GM19328 (cell line): ENCODE measurements around the gene TSHR.
"Not testable (repeated sequence)": the region's sequence is repeated elsewhere in the genome, so short reads cannot be mapped to it uniquely, and the experiment has no call there.

Experiments
- ATAC-seq: cut with Tn5 transposase; IDR thresholded peaks from one replicate; pipeline ENCODE4 v1.9.1; 2021; ENCODE audit warnings: mild to moderate bottlenecking, moderate library complexity; ENCODE audit not compliant: unreplicated experiment

Gene TSHR

DNA sequence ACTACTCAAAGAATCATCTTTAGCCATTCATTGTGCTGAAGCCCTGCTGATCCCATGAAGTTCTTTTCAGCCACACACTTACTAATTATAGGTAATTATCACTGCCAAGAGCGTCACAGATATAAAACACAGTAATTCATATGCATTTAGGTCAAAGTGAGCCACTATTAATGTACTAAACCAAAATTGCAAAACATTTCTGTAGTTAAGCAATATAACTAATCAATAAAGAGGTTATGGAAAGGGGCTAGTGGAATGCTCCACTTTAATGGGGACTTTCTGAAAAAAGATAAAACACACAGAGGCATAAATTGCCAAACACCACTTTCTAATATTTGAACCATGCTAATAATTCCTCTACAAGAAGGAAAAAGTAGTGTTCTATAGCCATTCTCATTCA lies 7.1 kb upstream of the TSHR start:
- no peak for ATAC-seq

DNA sequence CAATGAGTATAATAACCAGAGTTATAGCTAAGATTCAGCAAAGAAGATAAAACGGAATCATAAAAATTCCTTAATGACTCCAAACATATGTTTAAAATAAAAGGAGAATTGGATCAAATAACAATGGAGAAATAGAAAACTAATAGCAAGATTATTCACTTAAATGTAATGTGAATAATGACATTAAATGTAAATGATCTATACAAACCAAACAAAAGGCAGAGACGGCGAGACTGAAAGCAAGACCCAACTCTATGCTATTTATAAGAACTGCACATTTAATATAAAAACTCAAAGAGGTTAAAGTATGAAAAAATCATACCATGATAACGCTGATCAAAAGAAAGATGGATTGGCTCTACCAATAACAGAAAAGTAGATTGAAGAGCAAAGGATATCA lies 3.9 kb upstream of the TSHR start:
- no peak for ATAC-seq

DNA sequence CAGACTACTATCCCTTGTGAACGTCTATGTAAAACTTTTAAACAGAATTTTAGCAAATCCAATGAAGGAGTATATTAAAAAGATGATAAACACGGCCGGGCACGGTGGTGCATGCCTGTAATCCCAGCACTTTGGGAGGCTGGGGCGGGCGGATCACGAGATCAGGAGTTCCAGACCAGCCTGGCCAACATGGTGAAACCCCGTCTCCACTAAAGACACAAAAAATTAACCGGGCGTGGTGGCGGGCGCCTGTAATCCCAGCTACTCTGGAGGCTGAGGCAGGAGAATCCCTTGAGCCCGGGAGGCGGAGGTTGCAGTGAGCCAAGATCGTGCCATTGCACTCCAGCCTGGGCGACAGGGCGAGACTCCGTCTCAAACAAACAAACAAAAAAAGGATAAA lies 2.2 kb upstream of the TSHR start:
- not testable (repeated sequence) for ATAC-seq

DNA sequence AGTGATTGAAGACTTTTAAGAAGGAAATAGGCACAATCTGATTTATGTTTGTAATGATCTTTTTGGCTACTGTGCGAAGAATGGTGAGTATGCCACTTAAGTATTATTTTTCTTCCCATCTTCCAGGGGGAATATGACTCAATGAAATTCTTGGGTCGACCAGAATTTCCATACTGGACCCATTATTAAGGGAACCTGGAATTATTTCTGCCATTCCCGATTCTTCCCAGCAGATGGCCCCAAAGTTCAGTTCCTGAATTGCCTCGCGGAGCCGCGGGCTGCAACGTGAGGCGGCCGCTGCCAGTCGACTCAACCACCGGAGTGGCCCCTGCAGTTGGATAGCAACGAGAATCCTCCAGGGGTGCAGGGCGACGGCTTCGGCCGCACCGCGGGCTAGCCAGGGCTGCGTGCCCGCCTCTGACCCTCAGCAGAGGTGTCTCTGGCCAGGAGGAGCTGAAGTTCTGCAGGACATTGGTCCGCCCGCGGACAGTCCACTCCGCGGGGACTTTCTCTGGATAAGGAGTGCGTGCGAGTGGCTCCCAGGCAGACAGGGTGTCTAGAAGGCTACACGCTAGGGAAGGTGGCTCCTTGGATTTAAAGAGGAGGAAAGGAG lies 628 bp upstream of the TSHR start:
- ATAC-seq, result no peak

DNA sequence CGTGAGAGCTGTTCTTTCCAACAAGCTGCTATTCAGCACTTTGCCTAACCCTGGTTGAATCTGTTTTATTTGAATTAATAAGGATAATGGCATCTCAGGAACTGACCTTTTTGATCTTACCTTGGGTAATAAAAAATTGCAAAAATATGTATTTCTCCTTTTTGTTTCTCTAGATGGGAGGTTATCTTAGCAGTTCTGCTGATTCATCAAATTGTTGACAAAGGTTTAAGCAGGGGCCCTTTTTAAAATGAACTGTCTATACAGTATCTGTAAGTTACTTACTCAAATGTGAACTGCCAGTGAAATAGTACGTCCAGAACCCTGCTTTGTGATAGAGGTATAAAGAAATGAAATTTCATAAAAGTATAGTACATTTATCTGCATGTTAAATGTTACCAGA lies 681 bp downstream of the TSHR start:
- no peak for ATAC-seq

DNA sequence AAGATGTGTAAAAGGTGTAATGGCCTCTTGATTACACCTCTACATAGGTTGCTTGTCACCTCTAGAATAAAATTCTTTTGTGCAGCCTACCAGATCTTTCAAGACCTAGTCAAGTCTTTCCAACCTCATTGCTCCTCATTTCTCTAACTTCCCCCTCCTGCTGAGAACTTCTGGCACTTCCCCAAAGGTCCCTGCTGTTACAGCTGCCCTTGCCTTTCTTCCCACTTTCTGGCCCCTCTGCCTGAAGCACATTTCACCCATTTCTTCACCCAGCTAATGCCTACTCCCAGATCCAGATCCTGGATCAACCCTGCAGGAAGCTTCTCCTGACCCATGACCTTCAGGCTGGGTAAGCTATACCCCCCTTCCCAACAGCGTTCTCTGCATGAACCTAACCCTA lies 1.5 kb downstream of the TSHR start:
- ATAC-seq, result no peak

DNA sequence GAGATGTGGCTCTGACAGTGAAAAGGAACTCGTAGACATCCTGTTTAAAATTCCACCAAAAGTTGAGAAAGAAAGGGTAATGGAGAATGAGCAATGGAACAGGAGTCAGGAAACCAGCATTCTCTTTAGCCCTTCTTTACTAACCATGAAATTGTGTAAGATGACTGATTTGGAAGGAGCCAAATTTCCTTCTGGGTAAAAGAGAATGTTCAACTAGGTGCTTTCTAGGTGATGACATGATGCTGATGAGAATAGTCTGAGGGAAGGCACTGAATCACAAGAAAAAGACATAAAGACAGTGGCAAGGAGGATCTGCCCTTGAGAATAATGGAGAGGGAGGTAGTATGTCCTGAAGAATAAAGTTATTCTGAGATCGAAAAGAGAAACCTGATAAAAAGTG lies 2.2 kb downstream of the TSHR start:
- ATAC-seq, result no peak

DNA sequence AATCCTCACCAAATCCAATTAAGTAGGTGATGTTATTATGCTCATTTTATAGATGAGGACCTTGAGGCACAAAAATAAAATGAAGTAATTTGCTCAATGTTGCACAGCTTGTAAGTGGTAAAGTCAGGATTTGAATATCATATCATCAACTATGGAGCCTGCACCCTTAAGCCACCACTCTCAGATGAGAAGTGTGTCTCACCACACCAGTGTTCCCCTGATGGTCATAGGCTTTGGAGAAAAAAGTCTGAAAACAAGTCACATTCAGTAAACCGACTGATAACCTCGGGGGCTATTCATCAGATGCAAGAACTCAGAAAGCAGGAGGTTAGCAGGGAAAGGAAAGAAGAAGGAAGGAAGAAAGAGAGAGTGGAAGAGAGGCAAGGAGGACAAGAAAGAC lies 2.8 kb downstream of the TSHR start:
- ATAC-seq, result no peak

DNA sequence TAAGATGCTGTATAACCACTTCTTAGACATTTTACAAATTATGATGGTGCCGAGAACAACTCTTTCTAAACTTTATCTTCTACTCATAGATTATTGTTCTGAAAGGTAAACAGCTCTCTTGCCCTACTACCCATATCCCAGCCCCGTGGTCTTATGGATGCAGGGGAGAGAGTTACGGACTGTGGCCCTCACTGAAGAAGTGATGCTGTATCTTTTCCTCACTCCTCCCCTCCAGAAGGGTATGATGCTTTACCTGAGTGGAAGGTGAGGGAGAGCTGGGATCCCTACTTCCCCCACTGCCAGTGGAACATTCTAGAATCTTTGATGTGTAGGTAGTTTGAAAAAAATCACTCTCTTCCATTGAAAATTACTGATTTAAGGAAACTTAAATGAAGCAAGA lies 3.5 kb downstream of the TSHR start:
- no peak for ATAC-seq

DNA sequence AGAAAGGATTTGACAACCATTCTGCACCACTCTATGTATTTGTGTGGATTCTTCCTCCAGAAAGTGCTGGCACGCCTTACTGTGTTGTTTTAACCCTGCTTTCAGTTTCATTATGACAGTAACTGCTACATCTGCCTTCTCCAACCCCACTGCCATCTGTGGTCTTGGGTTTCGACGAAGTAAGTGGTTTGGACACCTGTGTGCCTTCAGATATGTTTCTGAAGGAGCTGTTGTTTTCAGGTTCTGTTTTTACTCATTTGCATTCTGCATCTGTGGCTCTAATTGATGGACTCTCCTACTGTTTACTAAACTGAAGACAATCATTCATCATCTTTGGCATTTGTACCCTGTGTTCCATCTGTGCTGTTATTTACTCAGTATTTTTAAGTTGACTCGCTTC lies 4.1 kb downstream of the TSHR start:
- ATAC-seq, result peak; percentile 98

DNA sequence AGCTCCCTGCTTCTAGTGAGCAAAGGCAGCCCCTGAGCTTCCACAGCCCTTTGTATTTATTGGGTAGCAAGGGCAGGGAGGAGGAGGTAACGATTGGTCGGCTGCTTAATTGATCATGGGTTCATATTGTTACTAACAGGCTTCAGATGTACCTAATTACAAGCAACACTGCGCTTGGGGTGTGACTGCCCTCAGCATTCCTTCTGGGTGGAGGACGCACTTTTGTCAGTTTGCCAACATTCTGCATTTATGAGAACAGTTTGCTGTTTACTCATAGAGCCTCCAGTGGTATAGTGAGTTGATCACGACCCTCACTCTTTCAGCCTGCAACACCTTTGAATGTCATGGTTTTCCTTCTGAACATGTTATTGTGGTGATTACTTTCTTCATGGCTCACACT lies 9.6 kb downstream of the TSHR start:
- ATAC-seq, result no peak

DNA sequence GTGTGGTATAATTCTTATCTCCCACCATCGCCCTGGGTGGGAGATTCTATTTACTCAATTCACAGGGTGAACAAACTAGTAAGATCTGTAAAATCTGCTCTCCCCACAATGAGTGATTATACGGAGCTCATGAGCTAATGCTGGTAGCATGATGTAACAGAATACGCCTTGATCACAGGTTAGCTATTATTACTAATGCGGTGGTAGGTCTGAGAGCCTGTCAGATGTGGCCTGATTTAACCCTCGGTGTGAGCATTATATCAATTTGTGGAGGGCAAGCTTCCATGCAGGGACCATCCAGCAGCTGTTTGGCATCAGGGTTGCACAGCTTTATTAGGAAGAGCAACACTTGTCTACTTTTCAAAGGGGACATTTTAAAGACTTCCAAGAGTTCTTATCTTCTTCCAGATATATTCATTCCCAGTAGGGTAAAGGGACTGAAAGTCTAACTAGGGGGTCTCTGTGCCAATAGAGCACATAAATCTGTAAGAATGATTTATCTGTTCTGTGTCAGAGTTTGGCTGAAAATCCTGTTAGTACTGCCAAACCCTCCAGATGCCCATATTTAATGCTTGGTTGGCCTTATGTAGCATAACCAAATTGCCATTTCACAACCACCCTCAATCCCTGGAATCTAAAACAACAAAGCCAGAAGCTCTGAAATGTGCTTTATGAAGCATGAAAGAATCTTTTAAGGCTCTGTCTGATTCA lies 18.7 kb downstream of the TSHR start:
- no peak for ATAC-seq

DNA sequence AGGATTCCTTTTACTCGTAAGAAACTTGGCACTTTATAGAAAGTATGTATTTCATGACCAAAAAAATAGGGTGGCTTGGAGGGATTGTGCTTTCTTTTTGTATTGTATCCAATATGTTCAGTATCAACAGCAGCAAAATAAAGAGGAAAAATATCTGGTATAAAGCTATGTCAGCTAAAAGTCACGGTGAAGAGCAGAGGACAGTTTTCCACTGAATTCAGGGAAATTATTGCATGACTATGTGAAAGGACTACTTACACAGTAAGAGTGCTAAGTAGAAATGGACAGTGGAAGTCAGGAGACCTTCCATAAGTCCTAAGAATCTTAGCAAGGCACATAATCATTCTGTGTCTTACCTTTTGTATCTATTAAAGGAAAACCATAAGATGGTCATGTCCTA lies 19.3 kb downstream of the TSHR start:
- no peak for ATAC-seq

DNA sequence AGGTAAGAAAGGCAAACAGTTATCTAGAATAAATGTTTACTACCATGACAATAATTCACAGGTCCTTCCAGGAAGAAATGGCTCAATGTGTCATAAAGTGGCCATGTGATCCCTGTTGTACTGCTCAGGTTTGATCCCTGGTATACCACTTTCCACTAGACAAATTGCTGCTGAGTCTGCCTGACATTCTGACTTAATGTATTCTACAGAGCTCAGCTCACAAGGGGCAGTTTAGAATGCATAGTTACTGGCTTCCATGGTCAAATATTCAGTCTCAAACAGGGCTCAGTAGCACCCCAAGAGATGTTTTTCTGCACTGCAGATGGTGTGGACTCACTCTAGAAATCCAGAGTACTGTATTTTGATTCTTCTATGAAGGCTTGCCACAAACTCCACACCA lies 21.8 kb downstream of the TSHR start:
- no peak for ATAC-seq

DNA sequence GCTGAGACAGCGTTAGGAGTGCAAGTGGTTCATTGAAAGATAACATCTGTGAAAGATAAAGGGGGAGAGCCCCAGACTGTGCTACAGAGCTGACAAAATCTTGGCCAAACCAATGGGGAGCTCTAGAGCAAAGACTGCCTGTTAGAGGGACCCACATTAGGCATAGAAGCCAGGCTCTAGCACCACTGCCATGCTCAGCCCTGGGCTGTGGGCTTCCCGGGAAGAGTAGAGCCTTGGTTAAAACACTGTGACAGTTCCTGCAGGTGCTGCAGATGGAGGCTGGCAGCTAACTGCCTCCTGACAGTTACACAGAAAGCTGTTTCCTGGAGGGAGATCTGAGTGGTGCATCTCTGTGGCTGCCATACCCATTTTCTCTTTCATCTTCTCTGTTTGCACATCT lies 23.0 kb downstream of the TSHR start:
- ATAC-seq, result no peak

DNA sequence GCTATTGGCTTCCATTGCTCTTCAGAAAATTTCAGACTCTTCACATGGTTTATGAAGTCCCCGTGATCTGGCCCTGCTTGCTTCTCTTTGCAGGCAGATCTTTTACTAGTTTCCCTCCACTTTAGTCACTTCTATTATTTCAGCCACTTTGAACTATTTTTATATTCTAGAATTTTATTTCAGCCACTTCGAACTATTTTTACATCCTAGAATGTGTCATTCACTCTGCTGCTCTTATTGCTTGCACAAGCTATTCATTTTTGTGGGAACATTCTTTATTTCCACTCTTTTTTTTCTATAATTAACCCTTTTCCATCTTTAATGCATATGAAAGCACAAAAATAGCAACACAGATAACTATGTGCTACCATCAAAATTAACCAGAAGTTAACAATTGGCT lies 24.5 kb downstream of the TSHR start:
- ATAC-seq, result no peak

DNA sequence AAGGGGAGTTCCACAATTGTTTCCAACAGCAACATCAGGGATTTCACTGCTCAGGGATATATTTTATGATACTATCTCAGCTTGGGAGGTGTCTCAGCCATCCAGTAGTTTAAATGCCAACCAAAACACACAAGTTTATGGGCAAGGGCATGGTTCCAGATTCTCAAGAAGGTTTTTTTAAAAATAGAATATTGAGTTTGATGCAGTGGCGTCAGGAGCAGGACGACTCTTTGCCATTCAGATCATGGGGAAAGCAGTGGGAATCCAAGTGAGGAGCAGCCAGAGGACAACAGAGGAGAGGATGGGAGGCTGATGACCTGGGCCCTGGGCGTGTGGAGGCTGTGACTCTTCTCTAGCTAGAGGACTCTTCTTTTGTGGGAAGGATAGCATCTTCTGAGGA lies 25.7 kb downstream of the TSHR start:
- no peak for ATAC-seq

DNA sequence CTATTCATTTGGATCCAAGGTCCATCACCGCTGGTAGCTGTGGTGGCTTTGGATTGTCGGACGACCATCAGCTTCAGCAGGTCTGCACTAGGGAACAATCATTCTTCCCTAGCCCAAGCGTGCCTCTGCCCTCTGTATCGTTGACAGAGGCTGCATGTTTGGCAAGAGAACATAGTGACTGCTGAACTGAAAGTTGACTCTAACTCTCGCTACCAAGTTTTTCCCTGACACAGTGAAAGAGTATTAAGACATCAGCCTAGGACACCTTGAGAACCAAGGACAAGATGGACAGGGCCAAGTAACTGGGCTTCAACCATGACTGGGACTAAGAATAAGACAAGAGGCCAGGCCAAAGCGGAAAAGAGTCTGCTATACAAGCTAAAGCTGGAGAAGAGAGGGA lies 26.3 kb downstream of the TSHR start:
- no peak for ATAC-seq

DNA sequence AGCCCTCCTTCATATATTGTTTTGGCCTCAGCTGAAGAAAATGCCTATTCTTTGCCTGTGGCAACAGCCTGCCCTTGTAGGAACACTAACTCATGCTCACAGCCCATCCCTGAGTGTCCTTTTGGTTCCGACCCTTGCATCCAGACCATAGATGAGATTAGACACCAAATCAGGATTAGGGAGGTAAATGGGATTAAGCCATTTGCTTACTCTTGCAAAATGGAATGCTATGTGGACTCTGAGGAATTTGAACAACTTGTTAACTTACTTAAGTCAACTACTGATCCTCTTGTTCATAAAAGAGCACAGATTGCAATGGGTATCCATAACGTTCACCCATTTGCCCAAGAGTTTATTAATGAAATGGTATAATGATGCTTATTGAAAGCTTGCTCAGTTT lies 27.3 kb downstream of the TSHR start:
- ATAC-seq, result no peak

DNA sequence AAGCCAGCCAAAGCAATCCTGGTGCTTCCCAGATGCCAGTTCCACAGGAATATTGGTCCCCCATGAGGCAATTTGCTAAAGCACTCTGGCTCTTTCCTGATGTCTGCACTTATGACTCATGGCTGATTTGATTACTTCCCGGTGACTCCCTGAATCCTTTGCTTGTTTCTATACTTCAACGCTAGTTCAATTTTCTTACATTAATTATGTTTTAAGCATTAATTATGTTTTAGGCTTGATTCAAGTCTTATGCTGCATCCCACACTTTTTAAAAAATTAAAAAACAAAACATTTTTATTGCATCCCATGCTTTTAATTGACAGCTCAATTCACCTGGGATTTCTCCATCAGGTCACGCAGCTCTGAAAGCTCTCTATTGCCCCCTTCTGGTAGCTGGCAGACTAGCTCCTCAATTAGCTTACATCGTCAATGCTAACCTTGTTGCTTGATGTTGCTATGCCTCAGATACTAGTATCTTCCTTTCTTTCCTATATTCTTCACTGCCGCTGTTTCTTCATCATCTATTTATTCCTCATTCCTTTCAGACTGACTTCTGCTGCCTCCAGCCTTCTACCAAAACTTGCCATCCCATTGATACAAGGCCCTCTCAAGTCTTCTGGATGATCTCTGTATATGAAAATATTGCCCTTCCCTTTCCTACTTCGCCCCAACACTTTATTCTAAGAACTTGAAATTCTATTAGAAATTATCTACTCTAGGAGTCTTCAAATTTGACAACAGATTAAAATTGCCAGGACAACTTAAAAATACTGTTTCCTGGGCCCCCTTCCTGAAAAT lies 32.0 kb downstream of the TSHR start:
- ATAC-seq, result peak; percentile 81

DNA sequence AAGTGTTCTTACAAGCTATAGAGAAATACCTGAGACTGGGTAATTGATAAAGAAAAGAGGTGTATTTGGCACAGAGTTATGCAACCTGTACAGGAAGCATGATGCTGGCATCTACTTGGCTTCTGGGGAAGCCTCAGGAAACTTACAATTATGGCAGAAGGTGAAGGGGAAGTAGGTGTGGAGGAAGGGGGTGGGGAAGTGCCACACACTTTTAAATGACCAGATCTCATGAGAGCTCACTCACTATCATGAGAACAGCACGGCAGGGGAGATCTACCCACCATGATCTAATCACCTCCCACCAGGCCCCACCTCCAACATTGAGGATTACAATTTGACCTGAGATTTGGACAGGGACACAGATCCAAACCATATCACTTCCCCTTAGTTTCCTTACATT lies 32.8 kb downstream of the TSHR start:
- ATAC-seq, result no peak

DNA sequence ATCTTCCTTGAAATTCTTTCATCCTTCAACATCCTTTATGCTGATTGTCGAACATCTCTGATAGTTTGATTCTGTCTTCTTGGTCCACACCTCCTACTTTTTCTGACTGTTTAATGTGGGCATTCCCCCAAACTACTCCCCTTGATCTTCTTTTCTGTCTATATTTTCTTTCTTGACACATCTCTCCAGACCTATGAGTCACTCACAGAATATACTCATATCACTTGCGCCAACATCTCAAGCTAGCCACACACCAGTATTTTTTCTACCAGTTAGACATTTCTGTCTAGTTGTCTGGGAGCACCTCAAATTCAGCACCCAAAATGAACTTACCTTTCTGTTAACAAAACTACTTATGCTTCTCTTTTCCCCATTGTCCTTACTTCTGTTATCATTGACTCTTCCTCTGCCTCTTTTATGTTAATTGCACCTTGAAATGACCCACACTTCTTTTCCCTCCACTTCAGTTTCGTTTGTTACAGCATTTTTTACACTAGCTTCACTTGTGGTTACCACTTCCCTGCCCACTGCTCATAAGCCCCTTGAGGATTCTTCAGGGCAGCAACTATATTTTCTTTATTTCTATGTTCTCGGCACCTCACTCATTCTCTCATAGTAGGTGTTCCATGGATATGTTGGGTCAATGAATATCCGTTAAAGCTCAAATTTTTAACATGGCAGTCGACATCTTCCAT lies 33.5 kb downstream of the TSHR start:
- no peak for ATAC-seq
